ENCODE measurements around the gene KCNH3. TPM values are rescaled to one million over a fixed set of nuclear protein-coding genes. Genes with fewer than 3 reads are reported as not detected.

The KCNH3 gene
- total and polyA plus RNA-seq, 2 of the 13 experiments (the other 11 are each of a cell fraction or from before 2014, with no cell fraction given): 0.01 to 0.07 TPM

DNA sequence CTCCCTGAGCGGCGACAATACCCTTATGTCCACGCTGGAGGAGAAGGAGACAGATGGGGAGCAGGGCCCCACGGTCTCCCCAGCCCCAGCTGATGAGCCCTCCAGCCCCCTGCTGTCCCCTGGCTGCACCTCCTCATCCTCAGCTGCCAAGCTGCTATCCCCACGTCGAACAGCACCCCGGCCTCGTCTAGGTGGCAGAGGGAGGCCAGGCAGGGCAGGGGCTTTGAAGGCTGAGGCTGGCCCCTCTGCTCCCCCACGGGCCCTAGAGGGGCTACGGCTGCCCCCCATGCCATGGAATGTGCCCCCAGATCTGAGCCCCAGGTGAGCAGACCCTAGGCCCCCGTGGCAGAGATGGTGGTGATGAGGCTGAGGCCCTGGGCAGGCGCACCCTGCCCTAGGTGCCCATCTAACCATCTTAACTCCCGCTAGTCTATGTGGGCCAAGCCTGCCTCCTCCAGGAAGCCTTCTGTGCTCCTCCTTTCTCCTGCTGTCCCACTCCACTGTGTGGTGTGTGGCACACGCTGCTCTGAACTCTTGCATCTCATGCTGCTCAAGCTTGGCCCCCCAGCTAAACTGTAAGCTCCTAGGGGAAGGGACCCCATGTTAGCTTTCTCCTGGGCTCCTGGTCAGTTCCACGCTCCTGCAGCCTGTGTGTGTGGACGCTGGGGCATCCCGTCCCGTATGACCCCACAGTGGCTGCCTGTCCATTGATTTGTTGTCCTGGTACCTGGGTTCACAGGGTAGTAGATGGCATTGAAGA is 17.0 kb downstream of the KCNH3 start (continued):
- TF ChIP-seq, protein P1, sequence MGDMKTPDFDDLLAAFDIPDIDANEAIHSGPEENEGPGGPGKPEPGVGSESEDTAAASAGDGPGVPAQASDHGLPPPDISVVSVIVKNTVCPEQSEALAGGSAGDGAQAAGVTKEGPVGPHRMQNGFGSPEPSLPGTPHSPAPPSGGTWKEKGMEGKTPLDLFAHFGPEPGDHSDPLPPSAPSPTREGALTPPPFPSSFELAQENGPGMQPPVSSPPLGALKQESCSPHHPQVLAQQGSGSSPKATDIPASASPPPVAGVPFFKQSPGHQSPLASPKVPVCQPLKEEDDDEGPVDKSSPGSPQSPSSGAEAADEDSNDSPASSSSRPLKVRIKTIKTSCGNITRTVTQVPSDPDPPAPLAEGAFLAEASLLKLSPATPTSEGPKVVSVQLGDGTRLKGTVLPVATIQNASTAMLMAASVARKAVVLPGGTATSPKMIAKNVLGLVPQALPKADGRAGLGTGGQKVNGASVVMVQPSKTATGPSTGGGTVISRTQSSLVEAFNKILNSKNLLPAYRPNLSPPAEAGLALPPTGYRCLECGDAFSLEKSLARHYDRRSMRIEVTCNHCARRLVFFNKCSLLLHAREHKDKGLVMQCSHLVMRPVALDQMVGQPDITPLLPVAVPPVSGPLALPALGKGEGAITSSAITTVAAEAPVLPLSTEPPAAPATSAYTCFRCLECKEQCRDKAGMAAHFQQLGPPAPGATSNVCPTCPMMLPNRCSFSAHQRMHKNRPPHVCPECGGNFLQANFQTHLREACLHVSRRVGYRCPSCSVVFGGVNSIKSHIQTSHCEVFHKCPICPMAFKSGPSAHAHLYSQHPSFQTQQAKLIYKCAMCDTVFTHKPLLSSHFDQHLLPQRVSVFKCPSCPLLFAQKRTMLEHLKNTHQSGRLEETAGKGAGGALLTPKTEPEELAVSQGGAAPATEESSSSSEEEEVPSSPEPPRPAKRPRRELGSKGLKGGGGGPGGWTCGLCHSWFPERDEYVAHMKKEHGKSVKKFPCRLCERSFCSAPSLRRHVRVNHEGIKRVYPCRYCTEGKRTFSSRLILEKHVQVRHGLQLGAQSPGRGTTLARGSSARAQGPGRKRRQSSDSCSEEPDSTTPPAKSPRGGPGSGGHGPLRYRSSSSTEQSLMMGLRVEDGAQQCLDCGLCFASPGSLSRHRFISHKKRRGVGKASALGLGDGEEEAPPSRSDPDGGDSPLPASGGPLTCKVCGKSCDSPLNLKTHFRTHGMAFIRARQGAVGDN (CRISPR knock-in tag; IDR thresholded peaks at IDR 0.05): peak; percentile 23; the same call in 1 of the 2 replicates
- TF ChIP-seq ZNF329 (CRISPR knock-in tag; IDR thresholded peaks at IDR 0.05; ENCODE audit: low read depth) (no peak), GABPA (IDR thresholded peaks at IDR 0.05; ENCODE audit: low read depth, low read length) (no peak), GABPA (CRISPR knock-in tag; IDR thresholded peaks at IDR 0.05; ENCODE audit: low read depth) (no peak)

DNA sequence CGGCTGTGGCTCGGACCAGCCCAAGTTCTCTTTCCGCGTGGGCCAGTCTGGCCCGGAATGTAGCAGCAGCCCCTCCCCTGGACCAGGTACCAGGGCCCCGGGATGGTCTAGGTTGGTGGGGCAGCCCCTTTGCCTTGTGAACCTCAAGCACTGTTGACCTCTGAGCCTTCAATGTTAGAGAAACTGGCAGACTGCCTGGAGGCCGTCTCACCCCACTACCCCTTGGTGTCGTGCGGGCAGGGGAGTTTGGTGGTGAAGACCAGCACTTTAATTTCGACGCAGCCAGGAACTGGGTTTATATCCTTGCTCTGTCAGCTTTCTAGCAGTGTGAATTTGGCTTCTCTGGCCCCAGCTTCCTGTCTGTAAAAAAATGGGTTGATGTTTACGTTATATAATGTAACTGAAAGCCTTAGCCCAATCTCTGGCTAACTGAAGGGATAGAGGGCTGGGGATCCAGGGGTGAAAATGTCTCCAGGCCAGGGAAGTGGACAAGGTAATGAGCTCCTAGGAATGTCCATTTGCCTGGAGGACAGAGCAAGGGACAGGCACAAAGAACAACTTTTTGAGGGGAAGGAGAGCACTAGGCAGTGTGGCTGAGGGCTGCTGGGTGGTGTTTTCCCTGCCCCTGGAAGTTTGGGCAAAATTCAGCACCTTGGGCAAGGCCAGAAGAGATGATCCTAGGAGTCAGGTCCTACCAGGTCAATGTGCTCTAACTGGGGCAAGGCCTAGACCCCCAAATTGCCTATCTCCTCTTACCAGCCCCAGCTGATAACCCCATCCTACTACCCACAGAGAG is 17.8 kb downstream of the KCNH3 start:
- Histone ChIP-seq H3K79me2 (ENCODE audit: insufficient read depth, low read length) (no peaks in the 10 kb centered on the region), H3K4me2 (ENCODE audit: low read depth, low read length) (no peak overlapping the region), H4K20me1 (ENCODE audit: insufficient read depth, low read length) (no peaks in the 10 kb centered on the region), H3K9me3 (ENCODE audit: low read length) (no peaks in the 10 kb centered on the region), H3K27me3 (ENCODE audit: control insufficient read depth in 1 of 2, insufficient read depth in 2 of 2, low read length in 2 of 2) (no peaks in the 10 kb centered on the region), H3K36me3 (replicated peaks in 1 of 2; ENCODE audit: control insufficient read depth in 1 of 2, insufficient read depth in 2 of 2, low read length in 2 of 2) (peaks cover 19 to 32% of the 10 kb centered on the region in 2 experiments; a peak in 4 of 5 replicates), H2AFZ (ENCODE audit: low read length) (no peak overlapping the region), H3K27ac (ENCODE audit: extremely low read length, insufficient read depth, low read length) (peak overlapping the region; percentile 0), H3K4me1 (ENCODE audit: insufficient read depth, low read length) (peaks cover 29% of the 10 kb centered on the region), H3K9ac (ENCODE audit: insufficient read depth, low read depth, low read length) (no peak overlapping the region), H3K4me3 (replicated peaks in 1 of 3; ENCODE audit: insufficient read depth in 1 of 3, low read depth in 2 of 3, low read length in 3 of 3) (no peak overlapping the region)
- FAIRE-seq (no peak), ATAC-seq (peak; percentile 10; the same call in 2 of the 3 replicates), DNase-seq (ENCODE audit: low spot score) (no peak)
- 73% methylated on average over 12 of the region's 12 CpGs for WGBS (ENCODE audit: low lambda C conversion rate)
- BruUV-seq (replicated peaks): no TSS peak
- intact Hi-C loops (cut with micrococcal nuclease; ENCODE audit: unreplicated experiment): no loop called here
- ChIA-PET CTCF (ENCODE audit: low intra/inter-chr PET ratio, low total read pairs) (no interaction called here), POLR2A (no interaction called here)
- in situ Hi-C loops (cut with HindIII; ENCODE audit: extremely low pct_ligation_motif_present, low pct_unique_long_range_greater_than_20kb): no loop called here
- TF ChIP-seq, protein P2, sequence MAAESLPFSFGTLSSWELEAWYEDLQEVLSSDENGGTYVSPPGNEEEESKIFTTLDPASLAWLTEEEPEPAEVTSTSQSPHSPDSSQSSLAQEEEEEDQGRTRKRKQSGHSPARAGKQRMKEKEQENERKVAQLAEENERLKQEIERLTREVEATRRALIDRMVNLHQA (CRISPR knock-in tag; IDR thresholded peaks at IDR 0.05): no peak
- TF ChIP-seq LCORL (IDR thresholded peaks at IDR 0.05): no peak
- peak; percentile 62 for TF ChIP-seq LCORL (CRISPR knock-in tag; IDR thresholded peaks at IDR 0.05)
- TF ChIP-seq FOXA3 (CRISPR knock-in tag; IDR thresholded peaks at IDR 0.05): 0 out of 2 replicates have a peak, but pooled peaks have one; percentile 15
- TF ChIP-seq, protein P3, sequence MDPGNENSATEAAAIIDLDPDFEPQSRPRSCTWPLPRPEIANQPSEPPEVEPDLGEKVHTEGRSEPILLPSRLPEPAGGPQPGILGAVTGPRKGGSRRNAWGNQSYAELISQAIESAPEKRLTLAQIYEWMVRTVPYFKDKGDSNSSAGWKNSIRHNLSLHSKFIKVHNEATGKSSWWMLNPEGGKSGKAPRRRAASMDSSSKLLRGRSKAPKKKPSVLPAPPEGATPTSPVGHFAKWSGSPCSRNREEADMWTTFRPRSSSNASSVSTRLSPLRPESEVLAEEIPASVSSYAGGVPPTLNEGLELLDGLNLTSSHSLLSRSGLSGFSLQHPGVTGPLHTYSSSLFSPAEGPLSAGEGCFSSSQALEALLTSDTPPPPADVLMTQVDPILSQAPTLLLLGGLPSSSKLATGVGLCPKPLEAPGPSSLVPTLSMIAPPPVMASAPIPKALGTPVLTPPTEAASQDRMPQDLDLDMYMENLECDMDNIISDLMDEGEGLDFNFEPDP (CRISPR knock-in tag; conservative IDR thresholded peaks at IDR 0.05): 0 out of 2 replicates have a peak, but pooled peaks have one; percentile 71
- 0 out of 2 replicates have a peak, but pooled peaks have one; percentile 35 for TF ChIP-seq KMT2A (CRISPR knock-in tag; IDR thresholded peaks at IDR 0.05)
- TF ChIP-seq ZNF629 (CRISPR knock-in tag; conservative IDR thresholded peaks at IDR 0.05): 0 out of 2 replicates have a peak, but pooled peaks have one; percentile 17
- TF ChIP-seq DPF2 (CRISPR knock-in tag; IDR thresholded peaks at IDR 0.05; ENCODE audit: borderline replicate concordance, low read depth): no peak
- TF ChIP-seq ZNF556 (CRISPR knock-in tag; IDR thresholded peaks at IDR 0.05; ENCODE audit: borderline replicate concordance): no peak

Measured in HepG2 (cell line).